K562 (cell line): Measurements from ENCODE around the gene BCAS1. TPM values are rescaled to one million over a fixed set of nuclear protein-coding genes. Genes with fewer than 3 reads are reported as not detected.

Source experiments
- BDP1 ChIP-seq: IDR thresholded peaks from 3 replicates; pipeline ENCODE4 v1.6.1; 2011; ENCODE audit not compliant: insufficient read length, insufficient read depth
- CBX1 ChIP-seq: sonication (generic); IDR thresholded peaks from 2 replicates; pipeline ENCODE4 v1.6.1; 2016; ENCODE audit warnings: antibody characterized with exemption, low read depth, mild to moderate bottlenecking
- ERF ChIP-seq: fragments of 450-650 bp; formaldehyde crosslinking; IDR thresholded peaks from 2 replicates; pipeline ENCODE4 v1.4.0; 2020; ENCODE audit warnings: mild to moderate bottlenecking, mixed read lengths
- ESRRB ChIP-seq: fragments of 250-450 bp; sonication (Bioruptor Pico); IDR thresholded peaks from 2 replicates; pipeline ENCODE4 v1.5.0; 2020; ENCODE audit warnings: mild to moderate bottlenecking, moderate library complexity, borderline replicate concordance
- FOSL1 ChIP-seq: fragments of 200-800 bp; sonication (Bioruptor generic); conservative IDR thresholded peaks from 2 replicates; pipeline ENCODE4 v1.6.1; 2016; ENCODE audit warnings: missing genetic modification characterization, missing compliant biosample characterization
- GTF3C2 ChIP-seq: IDR thresholded peaks from 3 replicates; pipeline ENCODE4 v1.6.1; 2011; ENCODE audit warnings: borderline replicate concordance, mild to moderate bottlenecking, moderate library complexity; ENCODE audit not compliant: insufficient read length; ENCODE audit errors: extremely low read depth
- HIVEP1 ChIP-seq: fragments of 250-450 bp; sonication (Bioruptor Pico); IDR thresholded peaks from 2 replicates; pipeline ENCODE4 v1.4.0; 2020; ENCODE audit warnings: mild to moderate bottlenecking
- KLF1 ChIP-seq: fragments of 450-650 bp; IDR thresholded peaks from 2 replicates; pipeline ENCODE4 v1.6.1; 2016; ENCODE audit warnings: missing genetic modification characterization, missing compliant biosample characterization
- KLF10 ChIP-seq: fragments of 250-450 bp; sonication (Bioruptor Pico); IDR thresholded peaks from 2 replicates; pipeline ENCODE4 v1.6.1; 2021; ENCODE audit warnings: matching md5 sums
- KLF6 ChIP-seq: fragments of 250-450 bp; sonication (Bioruptor Pico); IDR thresholded peaks from 2 replicates; pipeline ENCODE4 v1.4.0; 2020; ENCODE audit warnings: mild to moderate bottlenecking, moderate library complexity, borderline replicate concordance
- MEF2A ChIP-seq: IDR thresholded peaks from 2 replicates; pipeline ENCODE4 v1.6.1; 2011; ENCODE audit warnings: low read depth, mild to moderate bottlenecking, low read length, moderate library complexity; ENCODE audit not compliant: control insufficient read depth
- MLLT1 ChIP-seq, 2 experiments: fragments of 450-650 bp; IDR thresholded peaks; 2 replicates each; pipeline ENCODE4 v1.6.1; 2016
- MTA2 ChIP-seq: fragments of 450-650 bp; IDR thresholded peaks from 2 replicates; pipeline ENCODE4 v1.6.1; 2016; ENCODE audit warnings: low read depth
- MTF1 ChIP-seq: fragments of 250-450 bp; sonication (Bioruptor Pico); IDR thresholded peaks from 2 replicates; pipeline ENCODE4 v1.9.0; 2021; ENCODE audit warnings: moderate library complexity, mild to moderate bottlenecking, inconsistent platforms, borderline replicate concordance
- NFIC ChIP-seq: fragments of 450-650 bp; IDR thresholded peaks from 2 replicates; pipeline ENCODE4 v1.6.1; 2017; ENCODE audit warnings: mild to moderate bottlenecking, inconsistent platforms
- PTRF ChIP-seq: fragments of 450-650 bp; IDR thresholded peaks from 2 replicates; pipeline ENCODE4 v1.6.1; 2016; ENCODE audit warnings: mild to moderate bottlenecking, missing genetic modification characterization, missing compliant biosample characterization
- SETDB1 ChIP-seq: IDR thresholded peaks from one replicate; pipeline ENCODE4 v1.6.1; 2012; ENCODE audit warnings: low read length, control low read depth, inconsistent platforms
- SMARCB1 ChIP-seq: IDR thresholded peaks from 2 replicates; pipeline ENCODE4 v1.6.1; 2011; ENCODE audit warnings: improper control_type of control experiment, low read depth; ENCODE audit not compliant: insufficient read length
- ZBTB26 ChIP-seq: fragments of 450-650 bp; formaldehyde crosslinking; IDR thresholded peaks from 2 replicates; pipeline ENCODE4 v1.4.0; 2022; ENCODE audit warnings: missing genetic modification characterization
- ZFP1 ChIP-seq: fragments of 450-650 bp; formaldehyde crosslinking; IDR thresholded peaks from 2 replicates; pipeline ENCODE4 v1.4.0; 2020; ENCODE audit warnings: mild to moderate bottlenecking, mixed read lengths
- ZNF174 ChIP-seq: fragments of 250-450 bp; sonication (Bioruptor Pico); IDR thresholded peaks from 2 replicates; pipeline ENCODE4 v1.4.0; 2020; ENCODE audit warnings: mild to moderate bottlenecking
- ZNF507 ChIP-seq: conservative IDR thresholded peaks from 2 replicates; pipeline ENCODE4 v1.6.1; 2017; ENCODE audit warnings: missing genetic modification characterization, missing compliant biosample characterization
- polyA plus RNA-seq, 8 experiments: library from polyadenylated mRNA; depleted of rRNA in 4 of 8; stranded (reverse) in 5 of 8; unstranded in 3 of 8; fragments of >200 nt; fragmentation: Nextera tagmentation in 2 of 8; fragmentation: Illumina TruSeq in 1 of 8; extraction: Ambion mirVana in 2 of 8; extraction: Trizol in 1 of 8; gene quantifications; 2 replicates each; pipeline versions ENCODE4 v1.2.1 to v1.2.3, GENCODE V29; 2011 to 2014; ENCODE audit warnings: inconsistent platforms in 1 of 8, missing spikeins in 1 of 8
- total RNA-seq, 7 experiments: library from RNA; depleted of rRNA in 6 of 7; stranded (reverse); fragments of >200 nt in 6 of 7; fragmentation: Illumina TruSeq in 2 of 7; extraction: Trizol in 2 of 7; gene quantifications; 2 replicates each; pipeline versions ENCODE4 v1.2.1 to v1.2.3, GENCODE V29; 2011 to 2021; ENCODE audit warnings: low replicate concordance in 1 of 7
- TF ChIP-seq, protein P1 (sequence below): sonication (generic); formaldehyde crosslinking; IDR thresholded peaks from 2 replicates; pipeline ENCODE4 v1.5.0; 2020; ENCODE audit warnings: missing genetic modification reagents

BCAS1 gene
- total and polyA plus RNA-seq, 9 of the 15 experiments (the other 6 are each of a cell fraction or from before 2014, with no cell fraction given): 0.18 to 2.3 (median 0.93) TPM

DNA sequence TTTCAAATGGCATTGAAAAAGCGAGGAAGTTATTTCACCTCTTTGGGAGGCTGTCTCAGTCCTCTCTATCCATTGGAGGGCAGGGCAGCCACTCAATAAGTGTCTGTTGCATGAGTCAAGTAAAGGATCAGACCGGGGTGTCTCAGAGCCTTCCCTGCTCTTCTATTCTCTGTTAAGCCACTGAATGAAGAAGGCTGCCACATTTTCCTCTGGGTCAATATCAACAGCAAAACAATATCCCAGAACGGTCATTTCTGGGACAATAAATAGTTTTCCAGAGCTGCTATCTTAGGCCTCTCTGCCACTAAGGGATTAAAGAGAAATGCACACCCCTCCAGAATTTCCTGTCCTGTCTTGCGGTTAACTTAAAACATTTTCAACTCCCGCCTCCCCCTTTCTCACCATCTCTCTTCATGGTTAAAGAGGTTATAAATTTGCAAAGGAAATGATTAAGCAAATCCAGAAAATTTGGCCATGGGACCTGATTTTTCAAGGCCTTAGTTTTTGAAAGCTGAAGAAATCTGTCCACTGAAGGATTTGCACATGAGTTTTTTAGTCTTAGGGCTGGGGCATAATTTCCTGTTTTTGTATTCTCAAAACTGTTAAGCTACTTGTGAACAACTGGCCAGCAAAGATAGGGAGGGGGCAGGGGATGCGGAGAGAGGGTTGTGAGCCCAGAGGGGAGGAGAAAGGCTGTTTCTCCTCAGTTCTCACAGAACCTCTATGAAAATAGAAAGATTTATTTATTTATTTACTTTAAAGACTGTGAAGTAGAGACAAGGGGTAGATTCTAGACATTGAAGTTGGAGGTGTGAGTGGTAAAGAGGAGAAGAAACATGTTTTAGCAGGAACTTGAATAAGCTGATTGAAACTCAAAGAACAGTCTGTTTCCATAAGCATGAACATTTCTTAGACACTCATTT, 135.7 kb downstream of the BCAS1 start (continued):
- TF ChIP-seq GTF3C2 (no peak), NFIC (peak; percentile 48), MTA2 (no peak), BDP1 (no peak), MLLT1 (IDR thresholded peaks at IDR 0.05) (peak in 1 of 2 experiments; percentile 66; a peak in 2 of 4 replicates), FOSL1 (tag) (peak; percentile 66), ZBTB26 (no peak), SETDB1 (no peak), ESRRB (CRISPR knock-in tag) (no peak), ZNF174 (CRISPR knock-in tag) (no peak), KLF6 (no peak), KLF1 (tag) (no peak), MEF2A (no peak), HIVEP1 (no peak), PTRF (tag) (no peak), ZFP1 (CRISPR knock-in tag) (no peak), KLF10 (no peak), ZNF507 (tag) (no peak), CBX1 (no peak), ERF (CRISPR knock-in tag) (no peak), MTF1 (CRISPR knock-in tag) (no peak), SMARCB1 (no peak)
- TF ChIP-seq, protein P1, sequence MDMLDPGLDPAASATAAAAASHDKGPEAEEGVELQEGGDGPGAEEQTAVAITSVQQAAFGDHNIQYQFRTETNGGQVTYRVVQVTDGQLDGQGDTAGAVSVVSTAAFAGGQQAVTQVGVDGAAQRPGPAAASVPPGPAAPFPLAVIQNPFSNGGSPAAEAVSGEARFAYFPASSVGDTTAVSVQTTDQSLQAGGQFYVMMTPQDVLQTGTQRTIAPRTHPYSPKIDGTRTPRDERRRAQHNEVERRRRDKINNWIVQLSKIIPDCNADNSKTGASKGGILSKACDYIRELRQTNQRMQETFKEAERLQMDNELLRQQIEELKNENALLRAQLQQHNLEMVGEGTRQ: no peak
